NCI-H146 treated with DMSO at 0.1 percent for 48 hours (cell line): ENCODE results near the gene TEKTIP1.

Experiments used
- DNase-seq: peaks from one replicate; lab custom pipeline; 2025; ENCODE audit not compliant: unreplicated experiment; lab: John Stamatoyannopoulos, UW

The TEKTIP1 gene

GRCh38 chr19:3538965-3539755 is at the start of gene TEKTIP1:
Gene TEKTIP1 (plus strand): TSS chr19:3539174. CDS start chr19:3539178, 4 bp downstream.
- DNase-seq: no peak

GRCh38 chr19:3491396-3492119 is 47.4 kb upstream of the TEKTIP1 start:
- no peak for DNase-seq

- no peak for DNase-seq
Observed at GRCh38 chr19:3492131-3492839, 46.7 kb upstream of the TEKTIP1 start.

- DNase-seq: no peak
Observed at GRCh38 chr19:3492919-3493318, 46.1 kb upstream of the TEKTIP1 start.

- DNase-seq: no peak
Observed at GRCh38 chr19:3493651-3494050, 45.3 kb upstream of the TEKTIP1 start.

GRCh38 chr19:3494051-3494450 is 44.9 kb upstream of the TEKTIP1 start:
- DNase-seq: no peak

GRCh38 chr19:3494559-3494958 is 44.4 kb upstream of the TEKTIP1 start:
- DNase-seq: no peak

GRCh38 chr19:3496392-3497273 is 42.3 kb upstream of the TEKTIP1 start:
- no peak for DNase-seq

GRCh38 chr19:3497757-3498520 is 41.0 kb upstream of the TEKTIP1 start:
- no peak for DNase-seq

- no peak for DNase-seq
Observed at GRCh38 chr19:3499738-3500428, 39.1 kb upstream of the TEKTIP1 start.

- peak; percentile 84 for DNase-seq
Observed at GRCh38 chr19:3500429-3501101, 38.4 kb upstream of the TEKTIP1 start, which contains the start of gene DOHH. Gene DOHH (minus strand): TSS chr19:3500674. CDS start chr19:3496814, 3,860 bp downstream.

GRCh38 chr19:3501780-3502179 is 37.2 kb upstream of the TEKTIP1 start:
- no peak for DNase-seq

GRCh38 chr19:3503036-3503572 is 35.9 kb upstream of the TEKTIP1 start:
- no peak for DNase-seq

- peak; percentile 9 for DNase-seq
Observed at GRCh38 chr19:3504735-3505134, 34.2 kb upstream of the TEKTIP1 start.

- DNase-seq: peak; percentile 88
Observed at GRCh38 chr19:3505598-3506383, 33.2 kb upstream of the TEKTIP1 start, which contains the start of gene FZR1. Gene FZR1 (plus strand): TSS chr19:3506311. CDS start chr19:3522990, 16,679 bp downstream.

- no peak for DNase-seq
Observed at GRCh38 chr19:3506384-3507340, 32.3 kb upstream of the TEKTIP1 start.
